Mesenchymal stem cell (in vitro differentiated cells and primary cell): ENCODE results near the gene KRTAP25-1.

Source experiments
- DNase-seq: peaks from one replicate; pipeline ENCODE4 v3.0.0-alpha.2; 2013
- H2AFZ ChIP-seq: one replicate; pipeline ENCODE4 v1.6.1; 2013; ENCODE audit warnings: low read depth, mild to moderate bottlenecking, control low read depth, inconsistent platforms, low read length, moderate library complexity
- H2AK5ac ChIP-seq: 2 replicates; pipeline ENCODE4 v1.6.1; 2013; ENCODE audit warnings: low read length, moderate library complexity, mild to moderate bottlenecking, inconsistent platforms; ENCODE audit not compliant: severe bottlenecking
- H2BK120ac ChIP-seq: one replicate; pipeline ENCODE4 v1.6.1; 2013; ENCODE audit warnings: low read depth, mild to moderate bottlenecking, inconsistent platforms, low read length, moderate library complexity
- H2BK12ac ChIP-seq, 2 experiments: one replicate each; pipeline ENCODE4 v1.6.1; 2013; ENCODE audit warnings: inconsistent platforms in 2 of 2, low read length in 2 of 2, mild to moderate bottlenecking in 2 of 2, moderate library complexity in 2 of 2, control low read depth in 1 of 2
- H2BK15ac ChIP-seq: one replicate; pipeline ENCODE4 v1.6.1; 2013; ENCODE audit warnings: mild to moderate bottlenecking, low read depth, inconsistent platforms; ENCODE audit not compliant: poor library complexity, severe bottlenecking
- H2BK5ac ChIP-seq: 2 replicates; pipeline ENCODE4 v1.6.1; 2013; ENCODE audit warnings: low read depth, mild to moderate bottlenecking, low read length, control low read depth, inconsistent platforms; ENCODE audit not compliant: poor library complexity, severe bottlenecking
- H3K14ac ChIP-seq, 2 experiments: one replicate each; pipeline ENCODE4 v1.6.1; 2013; ENCODE audit warnings: inconsistent platforms in 2 of 2, low read length in 2 of 2, control low read depth in 1 of 2, mild to moderate bottlenecking in 1 of 2, moderate library complexity in 1 of 2
- H3K18ac ChIP-seq, 2 experiments: one replicate each; pipeline ENCODE4 v1.6.1; 2013; ENCODE audit warnings: inconsistent platforms in 2 of 2, low read length in 2 of 2, control low read depth in 1 of 2, low read depth in 1 of 2, mild to moderate bottlenecking in 1 of 2
- H3K23ac ChIP-seq, 2 experiments: one replicate each; pipeline ENCODE4 v1.6.1; 2013; ENCODE audit warnings: inconsistent platforms in 2 of 2, low read length in 2 of 2, mild to moderate bottlenecking in 2 of 2, moderate library complexity in 2 of 2, control low read depth in 1 of 2
- H3K27ac ChIP-seq: 2 replicates; pipeline ENCODE4 v1.5.1; 2013; ENCODE audit warnings: mild to moderate bottlenecking, moderate library complexity, low read length, control low read depth, inconsistent platforms; ENCODE audit not compliant: poor library complexity, severe bottlenecking
- H3K27me3 ChIP-seq, 2 experiments: 2 replicates each; pipeline versions ENCODE4 v1.6.1 to v1.7.0; 2013; ENCODE audit warnings: low read length in 2 of 2, mild to moderate bottlenecking in 2 of 2, moderate library complexity in 2 of 2, control low read depth in 1 of 2, inconsistent platforms in 1 of 2; ENCODE audit not compliant: control insufficient read depth in 1 of 2, insufficient read depth in 1 of 2
- H3K36me3 ChIP-seq, 2 experiments: 2 replicates each; pipeline versions ENCODE4 v1.6.1 to v1.7.0; 2013; ENCODE audit warnings: low read length in 2 of 2, control low read depth in 1 of 2, inconsistent platforms in 1 of 2, low read depth in 1 of 2, mild to moderate bottlenecking in 1 of 2; ENCODE audit not compliant: insufficient read depth in 2 of 2, control insufficient read depth in 1 of 2
- H3K4ac ChIP-seq, 2 experiments: one replicate each; pipeline ENCODE4 v1.6.1; 2013; ENCODE audit warnings: inconsistent platforms in 2 of 2, low read length in 2 of 2, mild to moderate bottlenecking in 2 of 2, moderate library complexity in 2 of 2, control low read depth in 1 of 2, low read depth in 1 of 2
- H3K4me1 ChIP-seq: 2 replicates; pipeline ENCODE4 v1.6.1; 2013; ENCODE audit warnings: low read depth, low read length, control low read depth; ENCODE audit not compliant: control insufficient read depth, insufficient read depth
- H3K4me2 ChIP-seq: 2 replicates; pipeline ENCODE4 v1.6.1; 2013; ENCODE audit warnings: low read length, mild to moderate bottlenecking, inconsistent platforms; ENCODE audit not compliant: poor library complexity, severe bottlenecking
- H3K4me3 ChIP-seq, 2 experiments: 2 replicates each; pipeline versions ENCODE4 v1.5.1 to v1.7.0; 2013; ENCODE audit warnings: low read length in 2 of 2, mild to moderate bottlenecking in 2 of 2, control low read depth in 1 of 2, low read depth in 1 of 2; ENCODE audit not compliant: insufficient read depth in 1 of 2
- H3K79me1 ChIP-seq: replicated peaks from 2 replicates; pipeline ENCODE4 v1.6.1; 2013; ENCODE audit warnings: mild to moderate bottlenecking, control low read depth, low read length, inconsistent platforms; ENCODE audit not compliant: poor library complexity, severe bottlenecking
- H3K9ac ChIP-seq: 2 replicates; pipeline ENCODE4 v1.7.0; 2013; ENCODE audit warnings: mild to moderate bottlenecking, low read length, moderate library complexity
- H3K9me3 ChIP-seq: 2 replicates; pipeline ENCODE4 v1.7.0; 2013; ENCODE audit warnings: mild to moderate bottlenecking, low read length; ENCODE audit not compliant: control insufficient read depth
- H4K8ac ChIP-seq: one replicate; pipeline ENCODE4 v1.6.1; 2013; ENCODE audit warnings: inconsistent platforms, mild to moderate bottlenecking, low read length, moderate library complexity
- H4K91ac ChIP-seq: one replicate; pipeline ENCODE4 v1.6.1; 2013; ENCODE audit warnings: mild to moderate bottlenecking, low read length, inconsistent platforms
- WGBS: methylation state at CpG from one replicate; pipeline ENCODE4 v1.1.7; 2013; ENCODE audit warnings: mixed read lengths; 5-methylcytosine and 5-hydroxymethylcytosine counted together

Gene KRTAP25-1

DNA sequence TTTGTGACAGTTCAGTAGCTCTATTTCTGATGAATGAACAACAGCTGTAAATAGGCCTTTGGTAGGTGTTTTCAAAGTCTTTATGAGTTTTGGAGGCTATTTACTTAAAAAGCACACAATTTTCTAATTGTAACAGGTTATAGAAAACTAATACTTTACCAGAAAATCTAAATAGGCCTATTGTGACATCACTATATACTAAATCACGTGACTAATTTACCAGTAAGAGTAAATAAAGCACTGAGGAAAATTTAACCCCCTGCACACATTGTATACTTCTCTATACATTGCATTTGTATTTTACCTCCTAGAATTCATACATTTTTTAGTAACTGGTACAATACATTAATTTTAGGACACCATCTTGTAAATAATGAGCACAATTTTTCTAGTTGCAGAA lies 15.8 kb upstream of the KRTAP25-1 start:
- no peak overlapping the region for H2BK120ac ChIP-seq
- no peak overlapping the region for H3K14ac ChIP-seq
- H2BK15ac ChIP-seq, result no peak overlapping the region
- no peak for DNase-seq
- no peak overlapping the region for H2AFZ ChIP-seq
- H3K4me3 ChIP-seq, result no peak overlapping the region
- no peak overlapping the region for H4K91ac ChIP-seq
- H3K27me3 ChIP-seq, result no peaks in the 10 kb centered on the region
- no peak overlapping the region for H2AK5ac ChIP-seq
- no peak overlapping the region for H3K23ac ChIP-seq
- H3K4me2 ChIP-seq, result no peak overlapping the region
- H3K9ac ChIP-seq, result no peak overlapping the region
- H3K4me1 ChIP-seq, result no peaks in the 10 kb centered on the region
- no peak overlapping the region for H2BK5ac ChIP-seq
- H3K27ac ChIP-seq, result no peak overlapping the region
- no peak overlapping the region for H3K4ac ChIP-seq
- no peak overlapping the region for H4K8ac ChIP-seq
- no peak overlapping the region for H2BK12ac ChIP-seq
- H3K9me3 ChIP-seq, result no peaks in the 10 kb centered on the region
- H3K18ac ChIP-seq, result no peak overlapping the region
- H3K36me3 ChIP-seq, result no peaks in the 10 kb centered on the region
- no peaks in the 10 kb centered on the region for H3K79me1 ChIP-seq
- 17% methylated on average over 1 of the region's 1 CpG for WGBS

- no peak within 1 kb of the TSS for H2BK120ac ChIP-seq
Measured at GRCh38 chr21:30282850-30283249, 6.5 kb downstream of the KRTAP25-1 start, which contains the start of gene KRTAP24-1. Gene KRTAP24-1, minus strand, starts transcription at chr21:30282950. Its CDS starts 18 bp downstream, at chr21:30282932.

GRCh38 chr21:30271611-30272010 lies 17.7 kb downstream of the KRTAP25-1 start:
- Histone ChIP-seq H3K9ac (no peak overlapping the region), H3K36me3 (no peaks in the 10 kb centered on the region), H2AK5ac (no peak overlapping the region), H4K91ac (no peak overlapping the region), H2BK12ac (no peak overlapping the region), H3K14ac (no peak overlapping the region), H2AFZ (no peak overlapping the region), H4K8ac (no peak overlapping the region), H3K79me1 (no peaks in the 10 kb centered on the region), H2BK15ac (no peak overlapping the region), H3K4me2 (no peak overlapping the region), H3K4me3 (no peak overlapping the region), H2BK120ac (no peak overlapping the region), H3K4me1 (no peaks in the 10 kb centered on the region), H3K23ac (no peak overlapping the region), H3K4ac (no peak overlapping the region), H3K9me3 (no peaks in the 10 kb centered on the region), H2BK5ac (no peak overlapping the region), H3K27ac (no peak overlapping the region), H3K27me3 (no peaks in the 10 kb centered on the region), H3K18ac (no peak overlapping the region)
- no peak for DNase-seq
- WGBS, result 77% methylated on average over 1 of the region's 1 CpG

More at GRCh38 chr21:30282850-30283249, 6.5 kb downstream of the KRTAP25-1 start, which contains the start of gene KRTAP24-1:
- Histone ChIP-seq H4K91ac (no peak within 1 kb of the TSS), H3K9me3 (no peaks in the 10 kb centered on the region), H2BK12ac (no peak within 1 kb of the TSS), H3K36me3 (no peaks in the 10 kb centered on the region), H2AK5ac (no peak within 1 kb of the TSS), H3K27me3 (no peaks in the 10 kb centered on the region), H2BK15ac (no peak within 1 kb of the TSS), H4K8ac (no peak within 1 kb of the TSS), H3K23ac (no peak within 1 kb of the TSS), H3K18ac (peak within 1 kb of the TSS in 1 of 2 experiments; percentile 3), H3K27ac (no peak within 1 kb of the TSS), H3K79me1 (no peaks in the 10 kb centered on the region), H3K4me1 (no peaks in the 10 kb centered on the region), H3K9ac (no peak within 1 kb of the TSS), H3K4ac (no peak within 1 kb of the TSS), H3K4me2 (no peak within 1 kb of the TSS), H2BK5ac (no peak within 1 kb of the TSS), H3K14ac (no peak within 1 kb of the TSS), H3K4me3 (no peak within 1 kb of the TSS), H2AFZ (no peak within 1 kb of the TSS)
- DNase-seq, result no peak
- WGBS, result 38% methylated on average over 3 of the region's 3 CpGs

GRCh38 chr21:30271156-30271555 lies 18.2 kb downstream of the KRTAP25-1 start:
- Histone ChIP-seq H3K79me1 (no peaks in the 10 kb centered on the region), H3K9me3 (no peaks in the 10 kb centered on the region)
- 76% methylated on average over 4 of the region's 5 CpGs for WGBS

More at GRCh38 chr21:30271156-30271555, 18.2 kb downstream of the KRTAP25-1 start:
- Histone ChIP-seq H3K18ac (no peak overlapping the region), H3K9ac (no peak overlapping the region), H3K36me3 (no peaks in the 10 kb centered on the region), H3K4me3 (no peak overlapping the region), H2BK12ac (no peak overlapping the region), H2AFZ (no peak overlapping the region), H2BK15ac (no peak overlapping the region), H2BK5ac (no peak overlapping the region), H3K14ac (no peak overlapping the region), H2AK5ac (no peak overlapping the region), H3K4me1 (no peaks in the 10 kb centered on the region), H3K23ac (no peak overlapping the region), H3K27ac (no peak overlapping the region), H4K8ac (no peak overlapping the region), H3K27me3 (no peaks in the 10 kb centered on the region), H3K4ac (no peak overlapping the region), H4K91ac (no peak overlapping the region), H2BK120ac (no peak overlapping the region), H3K4me2 (no peak overlapping the region)
- DNase-seq, result no peak
